Adipose tissue (tissue), 3 donors: ENCODE measurements around the gene COL8A2. TPM values are rescaled to one million over a fixed set of nuclear protein-coding genes. Genes with fewer than 3 reads are reported as not detected.

Experiments
- H3K27ac ChIP-seq: one replicate; pipeline ENCODE4 v1.5.1; 2013; ENCODE audit warnings: low read depth, low read length
- WGBS, 3 donors: extraction: QIAGEN DNeasy Blood & Tissue Kit; methylation state at CpG; one replicate each; pipeline ENCODE4 v1.1.7; 2013; 5-methylcytosine and 5-hydroxymethylcytosine counted together
- polyA plus RNA-seq, 3 donors: library from polyadenylated mRNA; stranded (reverse); fragments of 200-250 nt; gene quantifications; one replicate each; pipeline ENCODE4 v1.2.3, GENCODE V29; 2013
- donor health status: healthy with polysubstance abuse.
- donor health status: Bipolar disorder and iron deficiency.
- donor health status: healthy.

COL8A2 gene
- polyA plus RNA-seq, 3 donors: 0.18 to 1.2 (median 0.83) TPM

- 86 to 90% (median 86%) methylated on average over 31 of the region's 31 CpGs for WGBS, 3 donors
These were observed 37.5 kb downstream of the COL8A2 start for GRCh38 chr1:36087233-36088123.

GRCh38 chr1:36086529-36087232, 38.3 kb downstream of the COL8A2 start:
- no peak overlapping the region for H3K27ac ChIP-seq
- WGBS, 3 donors: 86 to 89% (median 86%) methylated on average over 12 of the region's 12 CpGs

More at GRCh38 chr1:36087233-36088123, 37.5 kb downstream of the COL8A2 start:
- H3K27ac ChIP-seq: no peak overlapping the region

GRCh38 chr1:36085686-36086526, 39.1 kb downstream of the COL8A2 start:
- no peak overlapping the region for H3K27ac ChIP-seq
- 90 to 94% (median 92%) methylated on average over 29 of the region's 29 CpGs for WGBS, 3 donors

- H3K27ac ChIP-seq: no peak overlapping the region
- WGBS, 3 donors: 87 to 93% (median 89%) methylated on average over 9 of the region's 9 CpGs
These were observed 39.9 kb downstream of the COL8A2 start for GRCh38 chr1:36085126-36085525.

GRCh38 chr1:36084497-36085115, 40.4 kb downstream of the COL8A2 start:
- no peak overlapping the region for H3K27ac ChIP-seq
- WGBS, 3 donors: 21 to 61% (median 56%) methylated on average over 19 of the region's 19 CpGs

GRCh38 chr1:36083635-36084496, 41.2 kb downstream of the COL8A2 start, which contains the start of gene TEKT2:
Gene TEKT2, plus strand, starts transcription at chr1:36084094. Its CDS starts 828 bp downstream, at chr1:36084922.
- no peak within 1 kb of the TSS for H3K27ac ChIP-seq
- WGBS, 3 donors: 15 to 17% (median 16%) methylated on average over 44 to 57 of the region's 59 CpGs

GRCh38 chr1:36083219-36083618, 41.8 kb downstream of the COL8A2 start:
- no peak overlapping the region for H3K27ac ChIP-seq
- 88 to 90% (median 88%) methylated on average over 13 of the region's 13 CpGs for WGBS, 3 donors

GRCh38 chr1:36081926-36082485, 43.0 kb downstream of the COL8A2 start:
- WGBS, 3 donors: 68 to 80% (median 69%) methylated on average over 3 of the region's 3 CpGs
- no peak overlapping the region for H3K27ac ChIP-seq

GRCh38 chr1:36080801-36081200, 44.2 kb downstream of the COL8A2 start:
- H3K27ac ChIP-seq: no peak overlapping the region
- 77 to 86% (median 84%) methylated on average over 6 of the region's 6 CpGs for WGBS, 3 donors

- H3K27ac ChIP-seq: no peak overlapping the region
- 67 to 70% (median 69%) methylated on average over 3 of the region's 3 CpGs for WGBS, 3 donors
These were observed 44.8 kb downstream of the COL8A2 start for GRCh38 chr1:36080236-36080635.

- WGBS, 3 donors: 57 to 64% (median 57%) methylated on average over 4 of the region's 4 CpGs
- no peak overlapping the region for H3K27ac ChIP-seq
These were observed 47.9 kb downstream of the COL8A2 start for GRCh38 chr1:36076979-36077573.

- 82 to 88% (median 84%) methylated on average over 2 of the region's 2 CpGs for WGBS, 3 donors
- no peak overlapping the region for H3K27ac ChIP-seq
These were observed 54.7 kb downstream of the COL8A2 start for GRCh38 chr1:36070349-36070748.

- 82 to 93% (median 90%) methylated on average over 2 of the region's 2 CpGs for WGBS, 3 donors
- no peak overlapping the region for H3K27ac ChIP-seq
These were observed 56.2 kb downstream of the COL8A2 start for GRCh38 chr1:36068866-36069265.

GRCh38 chr1:36067871-36068270, 57.2 kb downstream of the COL8A2 start:
- H3K27ac ChIP-seq: no peak overlapping the region

GRCh38 chr1:36062315-36062714, 62.7 kb downstream of the COL8A2 start:
- H3K27ac ChIP-seq: no peak overlapping the region
- 97% methylated on average over 1 of the region's 1 CpG for WGBS, 3 donors

- H3K27ac ChIP-seq: no peak overlapping the region
- WGBS, 3 donors: 57 to 93% (median 62%) methylated on average over 5 of the region's 5 CpGs
These were observed 69.3 kb downstream of the COL8A2 start for GRCh38 chr1:36055706-36056105.

- no peak overlapping the region for H3K27ac ChIP-seq
These were observed 71.0 kb downstream of the COL8A2 start for GRCh38 chr1:36053978-36054377.
